Activated T-helper 17 cell treated with anti-CD3 and anti-CD28 coated beads, Interleukin-2, amount 50 U/mL, for 72 hours (primary cell): ENCODE measurements around the gene ATP13A3. TPM values are rescaled to one million over a fixed set of nuclear protein-coding genes. Genes with fewer than 3 reads are reported as not detected.
A peak's percentile ranks its signal among the peaks of the same experiment; 100 is the strongest.

ENCODE experiments used
- ATAC-seq: fragments of 150-1000 bp; cut with Tn5 transposase; replicated peaks from 2 replicates; pipeline ENCODE4 v1.10.0; 2021; ENCODE audit warnings: mild to moderate bottlenecking, moderate library complexity
- H3K27ac Mint-ChIP-seq: one replicate; pipeline ENCODE4 v1.8.0; 2022; ENCODE audit warnings: mixed read lengths
- H3K27me3 Mint-ChIP-seq: one replicate; pipeline ENCODE4 v1.8.0; 2022; ENCODE audit warnings: mixed read lengths
- H3K36me3 Mint-ChIP-seq: one replicate; pipeline ENCODE4 v1.8.0; 2022; ENCODE audit warnings: low read depth, mild to moderate bottlenecking, mixed read lengths
- H3K4me1 Mint-ChIP-seq: one replicate; pipeline ENCODE4 v1.8.0; 2022; ENCODE audit warnings: mixed read lengths
- H3K4me3 Mint-ChIP-seq: one replicate; pipeline ENCODE4 v1.8.0; 2022; ENCODE audit warnings: mild to moderate bottlenecking, mixed read lengths
- H3K9me3 Mint-ChIP-seq: one replicate; pipeline ENCODE4 v1.8.0; 2022; ENCODE audit warnings: mixed read lengths
- total RNA-seq, 2 donors: library from RNA; stranded (reverse); gene quantifications; one replicate each; pipeline ENCODE4 v1.2.3, GENCODE V29; 2022

Gene ATP13A3
- total RNA-seq, 2 donors from 2014 or later, result 121 to 126 TPM

DNA sequence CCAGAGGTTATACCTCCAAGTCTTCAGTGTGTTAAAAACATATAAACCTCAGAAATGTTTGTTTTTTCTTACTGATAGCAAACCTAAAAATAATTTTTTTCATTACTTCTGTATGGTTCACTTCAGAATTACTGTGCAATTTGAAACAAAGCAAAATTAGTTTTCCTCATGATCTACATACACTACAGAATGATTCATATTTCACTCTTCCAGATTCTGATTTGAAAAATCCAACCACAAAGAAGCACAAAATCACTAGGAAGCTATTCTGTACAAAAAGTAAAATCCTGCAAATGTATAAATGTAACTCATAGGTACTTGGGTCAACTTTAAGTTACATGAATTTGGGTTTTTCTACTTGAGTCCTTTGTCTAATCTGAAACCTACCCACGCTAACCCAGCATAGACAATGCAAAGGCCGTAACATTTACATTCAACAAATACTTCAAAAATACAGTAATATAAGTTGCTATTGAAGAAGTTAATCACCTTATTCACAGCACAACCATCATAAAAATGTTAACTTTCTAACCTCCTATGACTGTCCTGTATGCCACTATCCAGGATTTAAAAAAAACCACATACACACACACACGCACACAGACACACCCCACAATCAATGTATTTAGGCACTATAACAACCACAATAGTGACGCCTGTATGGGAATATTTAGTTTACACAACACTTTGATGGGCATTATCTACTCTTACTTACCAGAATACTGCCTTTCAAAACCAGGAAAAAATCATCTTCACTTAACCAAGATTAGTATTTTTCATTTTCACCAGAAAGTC lies 11.5 kb downstream of the ATP13A3 start:
- peaks cover 49% of the 10 kb centered on the region for H3K36me3 Mint-ChIP-seq
- ATAC-seq, result peak; percentile 70
- H3K4me1 Mint-ChIP-seq, result peaks cover 16% of the 10 kb centered on the region
- H3K4me3 Mint-ChIP-seq, result no peak overlapping the region
- no peaks in the 10 kb centered on the region for H3K27me3 Mint-ChIP-seq
- H3K27ac Mint-ChIP-seq, result no peak overlapping the region
- H3K9me3 Mint-ChIP-seq, result no peaks in the 10 kb centered on the region

GRCh38 chr3:194474675-194475074 lies 12.1 kb downstream of the ATP13A3 start:
- no peaks in the 10 kb centered on the region for H3K9me3 Mint-ChIP-seq
- peak; percentile 40 for ATAC-seq
- H3K36me3 Mint-ChIP-seq, result peaks cover 42% of the 10 kb centered on the region
- H3K4me1 Mint-ChIP-seq, result peaks cover 11% of the 10 kb centered on the region
- no peaks in the 10 kb centered on the region for H3K27me3 Mint-ChIP-seq
- no peak overlapping the region for H3K4me3 Mint-ChIP-seq
- no peak overlapping the region for H3K27ac Mint-ChIP-seq

- Mint-ChIP-seq H3K9me3 (no peaks in the 10 kb centered on the region), H3K4me1 (peaks cover 11% of the 10 kb centered on the region), H3K27ac (no peak overlapping the region), H3K4me3 (no peak overlapping the region), H3K27me3 (no peaks in the 10 kb centered on the region), H3K36me3 (peaks cover 50% of the 10 kb centered on the region)
- ATAC-seq, result peak; percentile 79
Measured at GRCh38 chr3:194472290-194472920, 14.4 kb downstream of the ATP13A3 start.

- H3K4me3 Mint-ChIP-seq, result no peak overlapping the region
- no peak for ATAC-seq
- peaks cover 50% of the 10 kb centered on the region for H3K36me3 Mint-ChIP-seq
- peaks cover 11% of the 10 kb centered on the region for H3K4me1 Mint-ChIP-seq
- no peak overlapping the region for H3K27ac Mint-ChIP-seq
- H3K9me3 Mint-ChIP-seq, result no peaks in the 10 kb centered on the region
- H3K27me3 Mint-ChIP-seq, result no peaks in the 10 kb centered on the region
Measured at GRCh38 chr3:194471863-194472262, 14.9 kb downstream of the ATP13A3 start.

GRCh38 chr3:194470615-194471014 lies 16.2 kb downstream of the ATP13A3 start:
- H3K4me3 Mint-ChIP-seq, result no peak overlapping the region
- H3K27ac Mint-ChIP-seq, result no peak overlapping the region
- H3K4me1 Mint-ChIP-seq, result peaks cover 11% of the 10 kb centered on the region
- H3K9me3 Mint-ChIP-seq, result no peaks in the 10 kb centered on the region
- no peak for ATAC-seq
- H3K36me3 Mint-ChIP-seq, result peaks cover 48% of the 10 kb centered on the region
- no peaks in the 10 kb centered on the region for H3K27me3 Mint-ChIP-seq

GRCh38 chr3:194469977-194470376 lies 16.8 kb downstream of the ATP13A3 start:
- Mint-ChIP-seq H3K36me3 (peaks cover 48% of the 10 kb centered on the region), H3K27ac (no peak overlapping the region), H3K27me3 (no peaks in the 10 kb centered on the region), H3K9me3 (no peaks in the 10 kb centered on the region), H3K4me1 (peaks cover 16% of the 10 kb centered on the region), H3K4me3 (no peak overlapping the region)
- ATAC-seq, result no peak

- H3K27me3 Mint-ChIP-seq, result no peaks in the 10 kb centered on the region
- H3K4me3 Mint-ChIP-seq, result no peak overlapping the region
- no peaks in the 10 kb centered on the region for H3K9me3 Mint-ChIP-seq
- ATAC-seq, result no peak
- H3K27ac Mint-ChIP-seq, result no peak overlapping the region
- peaks cover 21% of the 10 kb centered on the region for H3K4me1 Mint-ChIP-seq
- peaks cover 38% of the 10 kb centered on the region for H3K36me3 Mint-ChIP-seq
Measured at GRCh38 chr3:194468086-194468485, 18.7 kb downstream of the ATP13A3 start.

GRCh38 chr3:194466761-194467356 lies 19.9 kb downstream of the ATP13A3 start:
- Mint-ChIP-seq H3K27me3 (no peaks in the 10 kb centered on the region), H3K4me3 (peak overlapping the region; percentile 16), H3K4me1 (peaks cover 14% of the 10 kb centered on the region), H3K9me3 (no peaks in the 10 kb centered on the region), H3K27ac (peak overlapping the region; percentile 72), H3K36me3 (peaks cover 30% of the 10 kb centered on the region)
- ATAC-seq, result peak; percentile 57

DNA sequence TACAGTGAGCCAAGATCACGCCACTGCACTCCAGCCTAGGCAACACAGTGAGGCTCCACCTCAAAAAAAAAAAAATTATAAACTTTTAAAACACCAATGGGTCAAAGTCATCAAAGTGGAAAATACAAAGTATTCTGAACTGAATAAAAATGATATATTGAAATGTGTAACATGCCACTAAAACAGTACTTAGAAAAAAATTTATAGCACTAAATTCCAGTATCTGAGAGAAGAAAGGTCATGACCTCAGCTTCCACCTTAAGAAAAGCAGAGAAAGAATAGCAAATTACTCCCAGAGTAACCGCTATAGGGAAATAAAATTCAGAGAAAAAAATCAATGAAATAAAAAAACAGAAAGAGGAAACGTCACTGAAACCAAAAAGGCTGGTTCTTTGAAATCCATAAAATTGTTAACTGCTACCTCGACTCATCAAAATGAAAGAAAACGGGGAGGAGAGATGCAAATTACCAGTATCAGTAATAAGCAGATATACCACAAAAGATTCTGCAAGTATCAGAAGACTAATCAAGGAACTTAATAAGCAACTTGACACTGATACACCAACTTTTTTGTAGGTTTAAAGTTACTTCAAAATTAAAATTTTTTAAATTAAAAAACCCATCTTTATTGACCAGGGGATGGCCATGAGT lies 20.8 kb downstream of the ATP13A3 start:
- Mint-ChIP-seq H3K36me3 (peaks cover 33% of the 10 kb centered on the region), H3K9me3 (no peaks in the 10 kb centered on the region), H3K4me3 (peak overlapping the region; percentile 50), H3K27me3 (no peaks in the 10 kb centered on the region), H3K4me1 (peaks cover 14% of the 10 kb centered on the region), H3K27ac (peak overlapping the region; percentile 69)
- ATAC-seq, result peak; percentile 81

DNA sequence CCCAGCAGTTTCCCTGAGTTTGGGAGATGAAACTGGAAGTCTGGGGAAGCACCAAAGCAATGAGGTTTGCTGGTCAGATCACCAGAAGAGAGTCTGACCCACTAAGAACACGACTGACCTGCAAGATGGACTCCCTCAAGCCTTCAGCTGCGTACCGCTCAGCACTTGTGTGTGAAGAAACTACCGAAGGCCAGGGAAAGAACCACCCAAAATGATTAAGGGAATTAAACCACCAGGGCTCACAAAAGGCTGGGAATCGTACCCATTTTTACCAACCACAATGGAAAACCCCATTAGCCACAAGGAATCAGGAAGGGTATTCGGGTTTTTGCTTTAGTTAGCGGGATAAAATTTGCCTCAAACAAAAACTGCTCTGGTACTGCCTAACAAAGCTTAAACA lies 21.6 kb downstream of the ATP13A3 start:
- Mint-ChIP-seq H3K4me3 (peak overlapping the region; percentile 50), H3K27me3 (no peaks in the 10 kb centered on the region), H3K4me1 (peaks cover 10% of the 10 kb centered on the region), H3K27ac (peak overlapping the region; percentile 79), H3K9me3 (no peaks in the 10 kb centered on the region), H3K36me3 (peaks cover 41% of the 10 kb centered on the region)
- ATAC-seq, result no peak

GRCh38 chr3:194464692-194465091 lies 22.1 kb downstream of the ATP13A3 start:
- ATAC-seq, result no peak
- H3K4me3 Mint-ChIP-seq, result peak overlapping the region; percentile 50
- peak overlapping the region; percentile 79 for H3K27ac Mint-ChIP-seq
- H3K9me3 Mint-ChIP-seq, result no peaks in the 10 kb centered on the region
- H3K4me1 Mint-ChIP-seq, result peaks cover 10% of the 10 kb centered on the region
- no peaks in the 10 kb centered on the region for H3K27me3 Mint-ChIP-seq
- H3K36me3 Mint-ChIP-seq, result peaks cover 47% of the 10 kb centered on the region

DNA sequence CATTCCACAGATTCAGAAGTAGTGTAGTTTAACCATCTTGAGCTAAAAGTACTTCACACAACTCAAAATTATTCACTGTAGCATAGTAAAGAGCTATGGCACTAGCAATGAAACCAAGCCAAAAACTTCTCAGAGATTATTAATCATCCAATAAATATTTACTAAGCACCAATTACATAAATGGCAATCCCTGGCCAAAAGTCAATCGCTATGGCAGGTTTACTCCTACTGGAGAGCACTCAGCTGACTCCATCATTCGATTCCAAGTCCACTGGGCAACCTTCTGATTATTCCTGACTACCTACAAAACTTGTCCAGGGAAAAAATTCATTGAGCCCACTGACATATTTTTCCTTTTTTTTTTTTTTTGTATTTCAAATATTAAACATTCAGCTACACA lies 23.9 kb downstream of the ATP13A3 start:
- H3K4me3 Mint-ChIP-seq, result no peak overlapping the region
- no peaks in the 10 kb centered on the region for H3K27me3 Mint-ChIP-seq
- no peak overlapping the region for H3K27ac Mint-ChIP-seq
- no peak for ATAC-seq
- peaks cover 56% of the 10 kb centered on the region for H3K36me3 Mint-ChIP-seq
- no peaks in the 10 kb centered on the region for H3K9me3 Mint-ChIP-seq
- H3K4me1 Mint-ChIP-seq, result peaks cover 10% of the 10 kb centered on the region

DNA sequence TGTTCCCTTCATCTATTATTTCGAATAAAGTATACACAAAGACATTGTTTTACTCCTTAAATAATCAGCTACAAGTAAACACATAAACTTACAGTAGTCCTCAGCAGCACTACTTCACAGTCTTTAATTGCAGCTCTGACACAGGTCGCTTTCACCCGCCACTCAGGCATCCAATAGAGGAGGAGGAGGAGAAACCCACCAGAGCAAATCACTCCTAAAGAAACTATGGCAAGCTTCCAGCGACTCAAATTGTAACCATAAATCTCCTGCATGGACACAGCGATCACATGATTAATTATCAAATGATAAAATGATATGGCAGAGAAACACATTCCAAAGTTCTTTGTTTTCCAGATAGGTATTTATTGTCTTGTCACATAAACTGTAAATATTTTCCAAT lies 26.2 kb downstream of the ATP13A3 start:
- peaks cover 78% of the 10 kb centered on the region for H3K36me3 Mint-ChIP-seq
- no peaks in the 10 kb centered on the region for H3K27me3 Mint-ChIP-seq
- no peaks in the 10 kb centered on the region for H3K9me3 Mint-ChIP-seq
- H3K4me1 Mint-ChIP-seq, result peaks cover 10% of the 10 kb centered on the region
- H3K27ac Mint-ChIP-seq, result no peak overlapping the region
- ATAC-seq, result no peak
- H3K4me3 Mint-ChIP-seq, result no peak overlapping the region

DNA sequence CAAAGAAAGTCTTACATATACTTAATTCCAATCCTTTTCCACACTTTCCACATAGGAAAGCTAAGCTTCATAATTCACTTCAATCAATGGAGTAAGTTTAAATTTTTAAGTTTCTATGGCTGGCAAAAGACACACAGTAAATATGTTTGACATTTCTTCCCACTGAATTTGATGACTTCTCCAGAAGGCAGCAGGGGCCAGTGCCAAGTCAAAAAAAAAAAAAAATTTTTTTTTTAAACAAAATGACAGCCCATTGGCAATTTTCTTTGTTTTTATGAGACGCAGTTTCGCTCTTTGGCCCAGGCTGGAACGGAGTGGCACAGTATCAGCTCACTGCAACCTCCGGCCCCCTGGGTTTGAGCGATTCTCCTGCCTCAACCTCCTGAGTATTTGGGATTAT lies 28.7 kb downstream of the ATP13A3 start:
- peaks cover 91% of the 10 kb centered on the region for H3K36me3 Mint-ChIP-seq
- H3K9me3 Mint-ChIP-seq, result no peaks in the 10 kb centered on the region
- H3K4me1 Mint-ChIP-seq, result no peaks in the 10 kb centered on the region
- ATAC-seq, result no peak
- H3K27me3 Mint-ChIP-seq, result no peaks in the 10 kb centered on the region
- no peak overlapping the region for H3K27ac Mint-ChIP-seq
- H3K4me3 Mint-ChIP-seq, result no peak overlapping the region
